ENCODE data around the gene SHISAL1.

DNA sequence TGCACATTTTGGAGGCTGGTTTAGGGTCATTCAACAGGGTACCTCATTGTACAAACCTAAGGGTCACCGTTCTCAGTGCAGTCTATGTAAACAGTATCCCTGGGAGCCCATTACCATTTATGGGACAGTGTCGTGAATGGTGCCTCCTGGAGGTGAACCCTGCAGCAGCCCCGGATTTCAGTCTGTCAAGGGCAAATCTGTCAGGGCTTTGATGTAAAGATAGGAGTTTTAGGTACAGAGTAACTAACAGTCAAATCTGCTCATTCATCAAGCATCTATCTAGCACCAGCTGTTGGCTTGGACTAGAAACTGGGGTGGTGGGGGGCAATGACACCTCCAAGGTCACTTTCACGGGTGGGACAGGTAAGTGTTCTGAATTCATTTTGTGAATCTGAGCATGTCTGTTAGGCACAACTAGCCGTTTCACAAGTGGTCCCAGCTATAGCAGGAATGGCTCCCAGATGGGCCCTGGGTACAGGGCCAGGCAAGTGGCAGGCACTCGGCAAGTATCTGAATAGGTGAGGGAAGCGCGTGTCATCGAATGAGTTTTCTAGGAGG is 68.4 kb downstream of the SHISAL1 start:
- TF ChIP-seq, protein P1, sequence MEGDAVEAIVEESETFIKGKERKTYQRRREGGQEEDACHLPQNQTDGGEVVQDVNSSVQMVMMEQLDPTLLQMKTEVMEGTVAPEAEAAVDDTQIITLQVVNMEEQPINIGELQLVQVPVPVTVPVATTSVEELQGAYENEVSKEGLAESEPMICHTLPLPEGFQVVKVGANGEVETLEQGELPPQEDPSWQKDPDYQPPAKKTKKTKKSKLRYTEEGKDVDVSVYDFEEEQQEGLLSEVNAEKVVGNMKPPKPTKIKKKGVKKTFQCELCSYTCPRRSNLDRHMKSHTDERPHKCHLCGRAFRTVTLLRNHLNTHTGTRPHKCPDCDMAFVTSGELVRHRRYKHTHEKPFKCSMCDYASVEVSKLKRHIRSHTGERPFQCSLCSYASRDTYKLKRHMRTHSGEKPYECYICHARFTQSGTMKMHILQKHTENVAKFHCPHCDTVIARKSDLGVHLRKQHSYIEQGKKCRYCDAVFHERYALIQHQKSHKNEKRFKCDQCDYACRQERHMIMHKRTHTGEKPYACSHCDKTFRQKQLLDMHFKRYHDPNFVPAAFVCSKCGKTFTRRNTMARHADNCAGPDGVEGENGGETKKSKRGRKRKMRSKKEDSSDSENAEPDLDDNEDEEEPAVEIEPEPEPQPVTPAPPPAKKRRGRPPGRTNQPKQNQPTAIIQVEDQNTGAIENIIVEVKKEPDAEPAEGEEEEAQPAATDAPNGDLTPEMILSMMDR (IDR thresholded peaks at IDR 0.05), result no peak
- no peak for TF ChIP-seq POLR2A (IDR thresholded peaks at IDR 0.05; ENCODE audit: low read depth)
- no peak for TF ChIP-seq POLR2AphosphoS5 (IDR thresholded peaks at IDR 0.05)
